Amygdala (tissue), 56 donors: ENCODE data around the gene SGMS1.
"Not testable (repeated sequence)": the region's sequence is repeated elsewhere in the genome, so short reads cannot be mapped to it uniquely, and the experiment has no call there.

Source experiments
- DNase-seq, 56 donors: peaks; one replicate each; lab custom pipeline; 2025; lab: John Stamatoyannopoulos, UW

The SGMS1 gene

DNA sequence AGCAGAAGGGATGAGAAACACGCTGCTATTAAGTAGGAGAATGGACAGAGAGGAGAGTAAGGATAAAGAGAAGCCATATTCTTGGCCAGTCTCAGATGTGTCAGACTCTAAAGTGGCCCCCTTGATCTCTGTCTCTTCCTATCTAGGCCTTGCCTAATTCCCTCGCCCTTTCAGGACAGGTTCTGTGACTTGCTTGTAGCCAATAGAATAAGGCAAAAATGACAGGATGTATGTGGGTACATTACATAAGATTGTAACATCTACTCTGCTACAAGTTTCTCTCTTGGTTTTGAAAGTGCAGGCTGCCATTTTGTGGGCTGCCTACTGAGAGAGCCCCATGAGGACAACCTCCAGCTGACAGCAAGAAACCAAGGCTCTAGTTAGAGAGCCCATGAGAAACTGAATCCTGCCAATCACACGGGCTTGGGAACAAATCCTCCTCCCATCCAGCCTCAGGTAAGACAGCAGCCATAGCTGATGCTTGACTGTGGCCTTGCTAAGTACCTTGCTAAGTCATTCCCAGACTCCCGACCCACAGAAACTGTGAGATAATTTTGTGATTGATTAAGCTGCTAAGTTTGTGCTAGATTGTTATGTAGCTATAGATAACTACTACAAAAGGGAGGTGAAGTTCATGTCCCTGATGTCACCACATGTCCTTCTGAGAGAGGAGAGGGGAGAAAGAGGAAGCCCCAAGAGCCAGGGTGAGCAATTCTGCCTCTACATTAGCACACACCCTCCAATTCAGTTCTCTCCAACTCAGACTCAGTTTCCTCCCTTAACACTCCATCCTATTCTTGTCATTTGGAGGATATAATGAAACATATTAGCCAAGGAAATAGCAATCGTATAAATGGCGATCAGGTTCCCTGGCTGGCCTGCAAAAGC lies 185.5 kb downstream of the SGMS1 start:
- no peak for DNase-seq

- DNase-seq: no peak
These were observed 186.5 kb downstream of the SGMS1 start for GRCh38 chr10:50437248-50437647.

GRCh38 chr10:50436805-50437204 lies 187.0 kb downstream of the SGMS1 start:
- DNase-seq: no peak

- DNase-seq: no peak
These were observed 191.3 kb downstream of the SGMS1 start for GRCh38 chr10:50432211-50433009.

GRCh38 chr10:50431791-50432190 lies 192.0 kb downstream of the SGMS1 start:
- no peak for DNase-seq

DNA sequence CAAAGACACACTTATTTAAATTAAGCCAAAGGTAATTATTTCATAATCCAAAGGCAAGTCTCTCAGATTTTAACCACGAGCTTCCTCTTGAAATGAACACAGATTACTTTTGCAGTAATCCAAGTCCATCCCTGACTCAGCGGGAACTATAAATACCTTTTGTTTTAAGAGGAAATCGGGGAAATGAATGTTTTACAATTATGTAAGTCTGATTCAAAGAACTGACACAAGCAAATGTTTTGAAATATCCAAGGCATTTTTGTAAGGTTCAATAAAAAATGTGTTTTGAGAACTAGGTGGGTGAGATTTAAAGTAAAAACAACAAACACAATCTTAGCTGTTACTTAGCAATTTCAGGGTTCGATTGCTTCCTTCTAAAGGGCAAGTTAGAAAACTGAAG lies 192.6 kb downstream of the SGMS1 start:
- DNase-seq: peak in 1 of 56 donors; percentile 33

DNA sequence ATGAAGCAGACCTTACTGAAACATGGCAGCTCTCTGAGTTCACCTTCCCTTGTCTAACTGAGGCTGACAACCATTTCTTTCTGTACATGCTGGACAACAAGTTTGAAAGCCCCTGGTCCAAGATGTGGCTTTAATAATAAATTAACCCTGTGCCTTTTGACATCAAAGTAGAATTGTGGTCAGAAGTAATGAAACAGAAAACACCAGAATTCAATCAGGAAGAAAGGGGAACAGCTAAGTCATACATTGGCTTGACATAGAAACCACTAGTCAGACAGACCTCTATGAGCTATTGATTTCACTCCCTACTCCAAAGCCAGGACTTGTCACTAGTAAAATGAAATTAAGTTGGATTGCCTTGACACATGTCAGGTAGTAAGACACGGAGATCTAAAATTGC lies 197.3 kb downstream of the SGMS1 start:
- no peak for DNase-seq

DNA sequence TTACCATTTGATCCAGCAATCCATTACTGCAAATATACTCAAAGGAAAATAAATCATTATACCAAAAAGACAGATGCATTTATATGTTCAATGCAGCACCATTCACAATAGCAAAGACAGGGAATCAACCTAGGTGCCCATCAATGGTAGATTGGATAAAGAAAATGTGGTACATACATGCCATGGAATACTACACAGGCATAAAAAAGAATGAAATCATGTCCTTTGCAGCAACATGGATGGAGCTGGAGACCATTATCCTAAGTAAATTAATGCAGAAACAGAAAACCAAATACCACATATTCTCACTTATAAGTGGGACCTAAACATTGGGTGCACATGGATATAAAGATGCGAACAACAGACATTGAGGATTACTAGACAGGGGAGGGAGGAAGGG lies 198.5 kb downstream of the SGMS1 start:
- DNase-seq: not testable (repeated sequence)

GRCh38 chr10:50423448-50423847 lies 200.3 kb downstream of the SGMS1 start:
- DNase-seq: no peak

- peak in 13 of 56 donors; percentile 15 to 66 (median 22) for DNase-seq
These were observed 201.5 kb downstream of the SGMS1 start for GRCh38 chr10:50422259-50422658.

GRCh38 chr10:50421026-50421719 lies 202.6 kb downstream of the SGMS1 start:
- peak in 10 of 56 donors; percentile 8 to 46 (median 18) for DNase-seq

DNA sequence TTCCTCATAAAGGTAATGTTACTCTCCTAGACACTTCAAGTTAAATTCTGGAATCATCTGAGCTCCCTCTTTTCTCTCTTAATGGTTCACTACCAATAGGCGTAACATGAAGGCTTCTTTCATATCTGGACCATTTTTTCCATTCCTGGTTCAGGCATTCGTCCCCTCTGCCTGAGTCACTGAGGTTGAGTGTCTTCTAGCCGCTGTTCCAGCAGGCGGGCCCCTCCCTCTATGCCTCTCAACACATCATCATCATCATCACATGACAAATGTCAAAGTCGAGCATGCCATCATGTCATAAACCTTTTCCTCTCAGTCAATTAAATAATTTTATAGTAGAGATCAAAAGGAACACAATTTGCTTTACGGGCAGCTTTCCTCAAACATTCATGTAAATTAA lies 203.6 kb downstream of the SGMS1 start:
- DNase-seq: no peak

DNA sequence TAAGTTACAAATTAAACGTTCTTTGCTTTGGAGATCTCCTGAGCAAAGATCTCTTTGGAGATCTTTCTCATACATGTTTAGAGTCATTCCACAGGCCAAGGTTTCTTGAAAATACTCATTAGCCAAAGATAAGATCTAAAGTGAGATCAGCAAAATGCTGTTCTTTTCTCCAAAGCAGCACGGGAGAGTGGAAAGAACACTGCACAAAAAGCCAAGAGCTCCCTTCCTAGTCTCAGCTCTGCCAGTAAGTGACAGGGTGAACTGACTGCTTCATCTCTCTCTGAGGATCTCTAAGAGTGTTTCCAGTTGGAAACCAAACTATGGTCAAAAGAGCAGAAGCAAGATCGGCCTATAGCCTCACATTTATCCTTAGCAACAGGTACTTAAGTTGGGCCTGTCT lies 204.0 kb downstream of the SGMS1 start:
- DNase-seq: no peak

- no peak for DNase-seq
These were observed 204.7 kb downstream of the SGMS1 start for GRCh38 chr10:50419091-50419490.

DNA sequence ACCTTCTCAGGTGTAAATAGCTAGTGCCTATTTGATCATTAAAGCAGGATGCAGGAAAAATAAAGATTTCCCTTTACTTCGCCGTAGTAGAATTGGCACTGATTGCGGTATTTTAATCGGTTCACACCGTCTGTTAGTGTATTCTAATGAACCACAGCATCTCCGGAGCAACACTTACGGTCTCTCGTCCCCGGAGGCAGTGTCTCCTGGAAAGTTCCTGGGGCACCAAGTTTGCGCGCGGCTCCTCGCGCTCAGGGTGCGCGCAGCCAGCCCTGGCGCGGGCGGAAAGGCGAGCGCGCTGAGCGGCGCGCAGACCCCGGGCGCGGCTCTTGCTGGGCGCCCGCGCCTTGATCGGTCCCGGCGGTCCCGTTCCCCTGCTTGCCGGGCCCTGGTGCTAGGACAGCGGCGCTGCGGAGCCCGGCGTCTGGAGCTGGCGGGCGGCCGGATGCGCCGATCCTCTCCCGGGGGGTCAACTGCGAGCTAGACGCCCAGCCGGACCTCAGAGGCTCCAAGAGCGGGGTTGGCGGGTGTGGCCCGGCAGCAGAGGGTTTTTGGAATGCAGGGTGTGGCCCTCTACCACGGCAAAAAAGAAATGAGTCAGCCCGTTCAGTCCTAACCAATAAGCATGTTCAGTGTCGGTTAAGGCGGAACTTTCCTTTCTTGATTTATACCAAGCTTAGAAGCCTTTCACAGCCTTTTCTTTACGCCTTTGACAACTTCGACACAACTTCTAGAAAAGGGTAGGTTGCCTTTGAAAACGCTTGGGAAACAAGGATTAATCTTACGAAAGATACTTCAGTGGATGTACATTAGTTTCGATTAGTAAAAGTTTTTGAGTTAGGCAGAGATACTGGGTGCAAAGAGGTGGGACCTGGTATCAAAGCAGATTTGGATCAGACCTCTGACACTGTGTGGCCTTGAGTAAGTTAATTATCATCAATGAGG lies 205.6 kb downstream of the SGMS1 start:
- peak in 22 of 56 donors; percentile 21 to 60 (median 40) for DNase-seq

DNA sequence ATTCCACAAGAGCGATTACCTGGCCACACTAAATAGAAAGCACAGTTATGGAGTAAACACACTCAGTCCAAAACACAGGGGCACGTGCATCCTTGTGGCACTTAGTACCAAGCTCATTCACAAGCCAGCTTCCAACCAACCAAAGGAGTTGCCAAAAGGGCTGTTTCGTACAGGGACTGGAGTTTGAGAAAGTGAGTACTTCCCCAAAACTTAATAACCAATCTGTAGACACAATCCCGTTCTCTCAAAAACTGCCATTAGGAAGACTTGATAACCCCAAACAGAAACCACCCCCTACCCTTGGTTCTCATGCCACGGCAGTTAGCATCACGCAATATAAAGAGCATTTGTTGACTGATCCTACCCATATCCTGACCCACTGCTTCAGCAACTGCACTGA lies 206.3 kb downstream of the SGMS1 start:
- peak in 11 of 56 donors; percentile 19 to 72 (median 44) for DNase-seq

DNA sequence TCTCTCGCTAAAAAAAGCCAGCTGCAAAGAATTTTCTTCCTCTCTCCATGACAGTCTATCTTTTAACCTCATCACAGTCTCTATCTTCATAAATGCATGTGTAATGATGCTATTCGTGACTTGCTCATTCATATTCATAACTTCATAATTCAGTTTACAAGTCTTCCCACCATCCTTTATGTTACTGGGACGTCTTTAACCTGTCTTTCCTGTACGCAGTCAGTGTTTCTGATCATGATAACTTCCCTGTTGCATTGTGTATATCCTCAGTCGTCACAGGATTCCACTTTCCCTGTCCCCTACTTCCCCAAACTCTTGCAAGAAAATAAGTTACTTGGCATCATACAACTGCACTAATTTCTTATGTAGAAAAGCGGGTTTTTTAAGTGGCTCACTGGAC lies 206.9 kb downstream of the SGMS1 start:
- DNase-seq: peak in 1 of 56 donors; percentile 14

DNA sequence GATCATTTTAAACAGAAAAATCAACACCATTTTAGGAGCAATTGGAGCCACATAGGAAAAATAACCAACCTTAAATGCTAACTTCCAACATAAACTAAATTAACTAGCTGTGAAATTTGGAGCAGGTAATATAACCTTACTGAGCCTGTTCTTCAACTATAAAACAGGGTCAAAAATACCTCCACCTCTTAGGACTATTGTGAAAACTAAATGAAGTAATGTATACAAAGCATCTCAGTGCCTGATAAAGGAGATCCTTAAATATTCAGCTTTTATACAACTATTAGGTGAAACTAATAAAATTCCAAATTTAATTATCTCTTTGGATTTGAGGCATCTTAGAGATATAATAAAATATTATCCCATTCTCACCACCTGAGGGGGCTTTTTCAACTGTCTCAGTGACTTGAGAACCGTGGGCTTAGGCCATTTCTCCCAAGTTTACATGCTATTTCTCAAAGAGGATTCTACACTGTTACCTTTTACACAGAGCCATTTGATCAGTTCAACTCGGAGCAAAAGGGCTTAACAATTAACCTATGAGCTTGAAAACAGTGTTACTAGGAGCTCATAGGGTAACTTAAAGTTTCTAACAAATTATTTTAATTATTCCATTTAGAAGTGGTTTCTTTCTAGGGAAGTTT lies 207.5 kb downstream of the SGMS1 start:
- peak in 1 of 56 donors; percentile 7 for DNase-seq

- no peak for DNase-seq
These were observed 208.5 kb downstream of the SGMS1 start for GRCh38 chr10:50415292-50415691.
